GM12874 (cell line): ENCODE measurements around the gene EXOC2.

ENCODE experiments used
- CTCF ChIP-seq: IDR thresholded peaks from 2 replicates; pipeline ENCODE4 v1.5.1; 2011; ENCODE audit warnings: low read depth, mild to moderate bottlenecking, control low read depth, low read length, moderate library complexity; ENCODE audit not compliant: insufficient read depth

Gene EXOC2

GRCh38 chr6:677919-678318 lies 15.0 kb downstream of the EXOC2 start:
- no peak for TF ChIP-seq CTCF

GRCh38 chr6:674956-675355 lies 18.0 kb downstream of the EXOC2 start:
- TF ChIP-seq CTCF, result no peak

- no peak for TF ChIP-seq CTCF
These were observed 18.5 kb downstream of the EXOC2 start for GRCh38 chr6:674406-674805.

- no peak for TF ChIP-seq CTCF
These were observed 25.5 kb downstream of the EXOC2 start for GRCh38 chr6:667253-667927.

GRCh38 chr6:665403-666267 lies 27.3 kb downstream of the EXOC2 start:
- TF ChIP-seq CTCF, result no peak

GRCh38 chr6:659716-660581 lies 33.0 kb downstream of the EXOC2 start:
- TF ChIP-seq CTCF, result no peak

GRCh38 chr6:658244-658643 lies 34.7 kb downstream of the EXOC2 start:
- no peak for TF ChIP-seq CTCF
